HepG2 (cell line): ENCODE measurements around the gene SHC3. TPM values are rescaled to one million over a fixed set of nuclear protein-coding genes. Genes with fewer than 3 reads are reported as not detected.

Source experiments
- ATAC-seq: fragments of 200-7000 bp; cut with Tn5 transposase; 3 replicates; pipeline ENCODE4 v1.9.1; 2020; ENCODE audit warnings: mild to moderate bottlenecking, moderate library complexity
- BruUV-seq: library from RNA; stranded (reverse); fragments of 400-500 nt; replicated peaks from 2 replicates; lab custom pipeline; 2021; lab: Mats Ljungman, UMichigan
- CTCF ChIA-PET: fragments of 300-600 bp; formaldehyde crosslinking; extraction: SDS; loops from one replicate; lab custom pipeline; 2021; ENCODE audit warnings: low total read pairs, inconsistent platforms, low intra/inter-chr PET ratio; lab: Yijun Ruan, JAX
- POLR2A ChIA-PET: fragments of 350-600 bp; sonication (Branson Sonifier 250); formaldehyde crosslinking; loops from one replicate; lab custom pipeline; 2020; ENCODE audit warnings: antibody characterized with exemption, inconsistent platforms; lab: Yijun Ruan, JAX
- DNase-seq: peaks from one replicate; pipeline ENCODE4 v3.0.0-alpha.2; 2015; ENCODE audit warnings: low spot score
- FAIRE-seq: peaks from 3 replicates; lab custom pipeline; 2011; peaks lifted over from hg19 to GRCh38; lab: Jason Lieb, UNC
- H2AFZ ChIP-seq: one replicate; pipeline ENCODE4 v1.6.1; 2011; ENCODE audit warnings: low read length, inconsistent platforms
- H3K27ac ChIP-seq: fragments of 300-600 bp; 3 replicates; pipeline ENCODE4 v1.8.0; 2011; ENCODE audit warnings: mixed run types, mild to moderate bottlenecking, mixed read lengths, low read length, inconsistent platforms; ENCODE audit not compliant: insufficient read depth; ENCODE audit errors: extremely low read length
- H3K27me3 ChIP-seq, 2 experiments: fragments of 200-600 bp in 1 of 2; 2 replicates in 1 of 2; 3 replicates in 1 of 2; pipeline versions ENCODE4 v1.6.0 to v1.8.0; 2011; ENCODE audit warnings: low read length in 2 of 2, mild to moderate bottlenecking in 2 of 2, moderate library complexity in 2 of 2, inconsistent platforms in 1 of 2; ENCODE audit not compliant: insufficient read depth in 2 of 2, control insufficient read depth in 1 of 2
- H3K36me3 ChIP-seq, 2 experiments: fragments of 200-600 bp in 1 of 2; replicated peaks in 1 of 2; 2 replicates in 1 of 2; 3 replicates in 1 of 2; pipeline versions ENCODE4 v1.5.1 to v1.8.0; 2011; ENCODE audit warnings: low read length in 2 of 2, inconsistent platforms in 1 of 2; ENCODE audit not compliant: insufficient read depth in 2 of 2, control insufficient read depth in 1 of 2
- H3K4me1 ChIP-seq: 2 replicates; pipeline ENCODE4 v1.5.1; 2012; ENCODE audit warnings: low read length, inconsistent platforms; ENCODE audit not compliant: insufficient read depth
- H3K4me2 ChIP-seq: 2 replicates; pipeline ENCODE4 v1.6.0; 2011; ENCODE audit warnings: low read depth, low read length, inconsistent platforms
- H3K4me3 ChIP-seq, 3 experiments: fragments of 200-600 bp in 1 of 3; sonication (generic), shearing (Covaris generic) in 1 of 3; replicated peaks in 1 of 3; 2 replicates each; pipeline ENCODE4 v1.5.1; 2011 to 2016; ENCODE audit warnings: low read length in 3 of 3, inconsistent platforms in 2 of 3, low read depth in 2 of 3, mild to moderate bottlenecking in 2 of 3, control low read depth in 1 of 3, mixed read lengths in 1 of 3; ENCODE audit not compliant: insufficient read depth in 1 of 3
- H3K79me2 ChIP-seq: one replicate; pipeline ENCODE4 v1.6.1; 2011; ENCODE audit warnings: low read length, inconsistent platforms; ENCODE audit not compliant: insufficient read depth
- H3K9ac ChIP-seq: 2 replicates; pipeline ENCODE4 v1.6.0; 2011; ENCODE audit warnings: mild to moderate bottlenecking, low read depth, low read length, inconsistent platforms; ENCODE audit not compliant: insufficient read depth
- H3K9me3 ChIP-seq: 2 replicates; pipeline ENCODE4 v1.5.1; 2012; ENCODE audit warnings: mild to moderate bottlenecking, low read length
- H4K20me1 ChIP-seq: 2 replicates; pipeline ENCODE4 v1.6.0; 2011; ENCODE audit warnings: inconsistent platforms, mild to moderate bottlenecking, low read length, moderate library complexity; ENCODE audit not compliant: insufficient read depth
- THYN1 ChIP-seq: sonication (generic); formaldehyde crosslinking; IDR thresholded peaks from 2 replicates; pipeline ENCODE4 v1.8.1; 2023; ENCODE audit warnings: low read depth, mild to moderate bottlenecking, moderate library complexity, missing genetic modification reagents, borderline replicate concordance
- WGBS: methylation state at CpG from one replicate; pipeline ENCODE4 v1.1.6; 2017; ENCODE audit warnings: low lambda C conversion rate; 5-methylcytosine and 5-hydroxymethylcytosine counted together
- in situ Hi-C: cut with HindIII; loops from 2 replicates; pipeline ENCODE4 v1.10.0; 2017; ENCODE audit warnings: low pct_unique_long_range_greater_than_20kb; ENCODE audit not compliant: extremely low pct_ligation_motif_present
- intact Hi-C: fragments of 100-400 bp; cut with micrococcal nuclease; formaldehyde crosslinking; loops from one replicate; pipeline ENCODE4 v1.10.0; 2022; ENCODE audit not compliant: unreplicated experiment
- polyA plus RNA-seq, 8 experiments: library from polyadenylated mRNA; depleted of rRNA in 3 of 8; stranded (reverse) in 7 of 8; unstranded in 1 of 8; fragments of >200 nt; fragmentation: Illumina TruSeq in 4 of 8; extraction: Trizol in 4 of 8; gene quantifications; 2 replicates each; pipeline versions ENCODE4 v1.2.1 to v1.2.3, GENCODE V29; 2011 to 2016; ENCODE audit warnings: low read depth in 4 of 8, missing spikeins in 1 of 8, mixed read lengths in 1 of 8; ENCODE audit not compliant: insufficient read depth in 1 of 8
- total RNA-seq, 5 experiments: library from RNA; depleted of rRNA; stranded (reverse); fragments of >200 nt; fragmentation: Illumina TruSeq; extraction: Trizol; gene quantifications; 2 replicates each; pipeline ENCODE4 v1.2.3, GENCODE V29; 2016; ENCODE audit warnings: low read depth in 1 of 5
- TF ChIP-seq, protein P1 (sequence below): sonication (generic); formaldehyde crosslinking; IDR thresholded peaks from 2 replicates; pipeline ENCODE4 v1.9.0; 2021; ENCODE audit warnings: missing genetic modification reagents, borderline replicate concordance

SHC3 gene
- total and polyA plus RNA-seq, 2 of the 13 experiments (the other 11 are each of a cell fraction or from before 2014, with no cell fraction given): 0.09 to 0.89 TPM

DNA sequence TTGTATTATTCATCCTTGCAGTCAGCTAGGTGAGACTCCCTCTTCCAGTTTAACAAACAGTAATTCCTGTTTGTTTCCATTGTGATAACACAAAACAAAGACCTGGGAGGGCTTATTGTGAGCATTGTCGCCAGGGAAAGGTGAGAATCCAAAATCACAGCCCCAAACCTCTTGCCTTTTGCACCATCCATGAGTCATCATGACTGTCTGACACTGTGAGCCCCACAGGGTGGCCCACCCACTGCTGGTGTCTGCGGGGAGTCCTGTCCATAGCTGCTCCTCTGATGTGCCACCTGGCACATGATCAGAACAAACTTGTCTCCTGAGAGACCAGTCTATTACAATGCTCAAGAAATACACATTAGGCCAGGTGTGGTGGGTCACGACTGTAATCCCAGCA is 221.1 kb downstream of the SHC3 start:
- intact Hi-C loops (no loop called here), in situ Hi-C loops (no loop called here)
- ATAC-seq (no peak), FAIRE-seq (no peak), DNase-seq (no peak)
- POLR2A ChIA-PET: no interaction called here
- H3K79me2 ChIP-seq: no peaks in the 10 kb centered on the region
- H3K9me3 ChIP-seq: no peaks in the 10 kb centered on the region
- CTCF ChIA-PET: no interaction called here
- H3K4me1 ChIP-seq: 0 out of 2 replicates have a peak, but pooled peaks cover 6% of the 10 kb centered on the region
- H3K4me2 ChIP-seq: no peak overlapping the region
- H3K27ac ChIP-seq: no peak overlapping the region
- no TSS peak for BruUV-seq
- no peak overlapping the region for H3K4me3 ChIP-seq
- no peaks in the 10 kb centered on the region; a peak in 1 of 5 replicates for H3K27me3 ChIP-seq
- no peaks in the 10 kb centered on the region for H4K20me1 ChIP-seq
- H2AFZ ChIP-seq: no peak overlapping the region
- no peak overlapping the region for H3K9ac ChIP-seq
- no peak for TF ChIP-seq THYN1
- TF ChIP-seq, protein P1, sequence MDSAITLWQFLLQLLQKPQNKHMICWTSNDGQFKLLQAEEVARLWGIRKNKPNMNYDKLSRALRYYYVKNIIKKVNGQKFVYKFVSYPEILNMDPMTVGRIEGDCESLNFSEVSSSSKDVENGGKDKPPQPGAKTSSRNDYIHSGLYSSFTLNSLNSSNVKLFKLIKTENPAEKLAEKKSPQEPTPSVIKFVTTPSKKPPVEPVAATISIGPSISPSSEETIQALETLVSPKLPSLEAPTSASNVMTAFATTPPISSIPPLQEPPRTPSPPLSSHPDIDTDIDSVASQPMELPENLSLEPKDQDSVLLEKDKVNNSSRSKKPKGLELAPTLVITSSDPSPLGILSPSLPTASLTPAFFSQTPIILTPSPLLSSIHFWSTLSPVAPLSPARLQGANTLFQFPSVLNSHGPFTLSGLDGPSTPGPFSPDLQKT: no peak
- 0% methylated on average over 3 of the region's 3 CpGs for WGBS
- no peaks in the 10 kb centered on the region for H3K36me3 ChIP-seq

Other genes starting within 250 kb of the SHC3 start
- gene S1PR3, start 187.3 kb downstream of the SHC3 start, total RNA-seq (2016; rRNA removed; fragmentation: Illumina TruSeq; extraction: Trizol): 0.02 and 0.04 TPM in 2 replicates
- 0.01 TPM in 1 of 2 replicates, not detected in the other for gene S1PR3, start 187.3 kb downstream of the SHC3 start, polyA plus RNA-seq (2011; rRNA removed)
- 317 and 498 TPM in 2 replicates for gene CKS2, start 132.4 kb upstream of the SHC3 start, total RNA-seq (2016; rRNA removed; fragmentation: Illumina TruSeq; extraction: Trizol)
- gene CKS2, start 132.4 kb upstream of the SHC3 start, polyA plus RNA-seq (2011; rRNA removed): 151 and 251 TPM in 2 replicates
- gene SECISBP2, start 139.7 kb upstream of the SHC3 start, total RNA-seq (2016; rRNA removed; fragmentation: Illumina TruSeq; extraction: Trizol): 32.4 and 32.9 TPM in 2 replicates
- gene SECISBP2, start 139.7 kb upstream of the SHC3 start, polyA plus RNA-seq (2011; rRNA removed): 38.0 and 38.4 TPM in 2 replicates